Neural cell (in vitro differentiated cells): ENCODE data around the gene SRRM1. TPM values are rescaled to one million over a fixed set of nuclear protein-coding genes. Genes with fewer than 3 reads are reported as not detected.

Experiments
- H2AFZ ChIP-seq: fragments of 200-600, 300-800 bp; sonication (generic), shearing (Covaris generic); 2 replicates; pipeline ENCODE4 v1.6.0; 2014; ENCODE audit warnings: low read depth, mild to moderate bottlenecking, antibody characterized with exemption, low read length, moderate library complexity
- H3F3A ChIP-seq: fragments of 200-600 bp; shearing (Covaris generic); 2 replicates; pipeline ENCODE4 v1.6.1; 2016; ENCODE audit warnings: mild to moderate bottlenecking, moderate library complexity, mixed read lengths, antibody characterized with exemption, low read length; ENCODE audit not compliant: insufficient read depth, poor library complexity, severe bottlenecking
- H3K27ac ChIP-seq: fragments of 200-600, 300-800 bp; sonication (generic), shearing (Covaris generic); 2 replicates; pipeline ENCODE4 v1.5.1; 2014; ENCODE audit warnings: mild to moderate bottlenecking, low read length, moderate library complexity
- H3K27me3 ChIP-seq: fragments of 300-800, 200-600 bp; sonication (generic), shearing (Covaris generic); 2 replicates; pipeline ENCODE4 v1.6.0; 2014; ENCODE audit warnings: mild to moderate bottlenecking, low read depth, low read length, moderate library complexity; ENCODE audit not compliant: insufficient read depth
- H3K36me3 ChIP-seq: fragments of 300-800, 200-600 bp; sonication (generic), shearing (Covaris generic); 2 replicates; pipeline ENCODE4 v1.5.1; 2014; ENCODE audit warnings: mild to moderate bottlenecking, antibody characterized with exemption, low read length, moderate library complexity; ENCODE audit not compliant: insufficient read depth
- H3K4me2 ChIP-seq: fragments of 300-800, 200-600 bp; sonication (generic), shearing (Covaris generic); 2 replicates; pipeline ENCODE4 v1.6.0; 2014; ENCODE audit warnings: mild to moderate bottlenecking, low read length
- H3K4me3 ChIP-seq: fragments of 300-800, 200-600 bp; sonication (generic), shearing (Covaris generic); 2 replicates; pipeline ENCODE4 v1.5.1; 2014; ENCODE audit warnings: mild to moderate bottlenecking, low read length, moderate library complexity
- H3K79me2 ChIP-seq: fragments of 200-600 bp; shearing (Covaris generic); replicated peaks from 2 replicates; pipeline ENCODE4 v1.6.0; 2014; ENCODE audit warnings: mild to moderate bottlenecking, low read length, moderate library complexity; ENCODE audit not compliant: insufficient read depth
- H3K9ac ChIP-seq: fragments of 300-800, 200-600 bp; sonication (generic), shearing (Covaris generic); 2 replicates; pipeline ENCODE4 v1.6.1; 2016; ENCODE audit warnings: mild to moderate bottlenecking, low read length, mixed read lengths
- H3K9me2 ChIP-seq: fragments of 200-600 bp; shearing (Covaris generic); 2 replicates; pipeline ENCODE4 v1.6.1; 2016; ENCODE audit warnings: mild to moderate bottlenecking, low read length, mixed read lengths; ENCODE audit not compliant: insufficient read depth
- H3K9me3 ChIP-seq: fragments of 200-600, 300-800 bp; sonication (generic), shearing (Covaris generic); 2 replicates; pipeline ENCODE4 v1.6.1; 2016; ENCODE audit warnings: mild to moderate bottlenecking, mixed run types, low read length, moderate library complexity, mixed read lengths
- H4K20me1 ChIP-seq: fragments of 200-600 bp; shearing (Covaris generic); 2 replicates; pipeline ENCODE4 v1.6.1; 2016; ENCODE audit warnings: mild to moderate bottlenecking, mixed run types; ENCODE audit not compliant: insufficient read depth
- CTCF ChIP-seq: fragments of 450-650 bp; IDR thresholded peaks from 2 replicates; pipeline ENCODE4 v1.5.1; 2014; ENCODE audit warnings: antibody characterized with exemption, mild to moderate bottlenecking, moderate library complexity; ENCODE audit not compliant: poor library complexity, severe bottlenecking
- EP300 ChIP-seq: fragments of 450-650 bp; conservative IDR thresholded peaks from 2 replicates; pipeline ENCODE4 v1.6.1; 2014; ENCODE audit warnings: antibody characterized with exemption, mild to moderate bottlenecking, moderate library complexity; ENCODE audit not compliant: poor library complexity, severe bottlenecking
- EZH2 ChIP-seq: fragments of 200-600, 300-800 bp; shearing (Covaris generic), sonication (generic); IDR thresholded peaks from 2 replicates; pipeline ENCODE4 v1.6.1; 2014; ENCODE audit warnings: antibody characterized with exemption, low read length, borderline replicate concordance, mild to moderate bottlenecking; ENCODE audit not compliant: insufficient read depth, poor library complexity, severe bottlenecking
- MXI1 ChIP-seq: fragments of 450-650 bp; conservative IDR thresholded peaks from 2 replicates; pipeline ENCODE4 v1.6.1; 2014; ENCODE audit warnings: antibody characterized with exemption, mild to moderate bottlenecking; ENCODE audit not compliant: poor library complexity, severe bottlenecking
- POLR2AphosphoS5 ChIP-seq: IDR thresholded peaks from 2 replicates; pipeline ENCODE4 v1.6.1; 2012
- RAD21 ChIP-seq: fragments of 450-650 bp; conservative IDR thresholded peaks from 2 replicates; pipeline ENCODE4 v1.6.1; 2014; ENCODE audit warnings: antibody characterized with exemption, mild to moderate bottlenecking, moderate library complexity
- SMC3 ChIP-seq: fragments of 450-650 bp; conservative IDR thresholded peaks from 2 replicates; pipeline ENCODE4 v1.6.1; 2014; ENCODE audit warnings: antibody characterized with exemption, mild to moderate bottlenecking, moderate library complexity; ENCODE audit not compliant: poor library complexity
- TAF1 ChIP-seq: IDR thresholded peaks from 2 replicates; pipeline ENCODE4 v1.6.1; 2012; ENCODE audit warnings: low read depth
- polyA plus RNA-seq: library from polyadenylated mRNA; depleted of rRNA; stranded (reverse); fragments of >200 nt; gene quantifications from 2 replicates; pipeline ENCODE4 v1.2.3, GENCODE V29; 2014
- TF ChIP-seq, protein P1 (sequence below): IDR thresholded peaks from 2 replicates; pipeline ENCODE4 v1.6.1; 2012; ENCODE audit warnings: borderline replicate concordance

Gene SRRM1
- polyA plus RNA-seq, 1 donor from 2014 or later, result 37.1 TPM

- Histone ChIP-seq H3K9me2 (no peaks in the 10 kb centered on the region), H3K4me3 (no peak overlapping the region), H3K9ac (no peak overlapping the region), H3K27me3 (no peaks in the 10 kb centered on the region), H3K9me3 (no peaks in the 10 kb centered on the region), H2AFZ (no peak overlapping the region), H3K36me3 (no peaks in the 10 kb centered on the region), H3K4me2 (no peak overlapping the region), H3K27ac (no peak overlapping the region), H3K79me2 (no peaks in the 10 kb centered on the region), H3F3A (no peaks in the 10 kb centered on the region), H4K20me1 (no peaks in the 10 kb centered on the region)
- TF ChIP-seq POLR2AphosphoS5, result no peak
- TF ChIP-seq CTCF, result no peak
- TF ChIP-seq EZH2, result no peak
- no peak for TF ChIP-seq SMC3
- TF ChIP-seq EP300, result no peak
- TF ChIP-seq, protein P1, sequence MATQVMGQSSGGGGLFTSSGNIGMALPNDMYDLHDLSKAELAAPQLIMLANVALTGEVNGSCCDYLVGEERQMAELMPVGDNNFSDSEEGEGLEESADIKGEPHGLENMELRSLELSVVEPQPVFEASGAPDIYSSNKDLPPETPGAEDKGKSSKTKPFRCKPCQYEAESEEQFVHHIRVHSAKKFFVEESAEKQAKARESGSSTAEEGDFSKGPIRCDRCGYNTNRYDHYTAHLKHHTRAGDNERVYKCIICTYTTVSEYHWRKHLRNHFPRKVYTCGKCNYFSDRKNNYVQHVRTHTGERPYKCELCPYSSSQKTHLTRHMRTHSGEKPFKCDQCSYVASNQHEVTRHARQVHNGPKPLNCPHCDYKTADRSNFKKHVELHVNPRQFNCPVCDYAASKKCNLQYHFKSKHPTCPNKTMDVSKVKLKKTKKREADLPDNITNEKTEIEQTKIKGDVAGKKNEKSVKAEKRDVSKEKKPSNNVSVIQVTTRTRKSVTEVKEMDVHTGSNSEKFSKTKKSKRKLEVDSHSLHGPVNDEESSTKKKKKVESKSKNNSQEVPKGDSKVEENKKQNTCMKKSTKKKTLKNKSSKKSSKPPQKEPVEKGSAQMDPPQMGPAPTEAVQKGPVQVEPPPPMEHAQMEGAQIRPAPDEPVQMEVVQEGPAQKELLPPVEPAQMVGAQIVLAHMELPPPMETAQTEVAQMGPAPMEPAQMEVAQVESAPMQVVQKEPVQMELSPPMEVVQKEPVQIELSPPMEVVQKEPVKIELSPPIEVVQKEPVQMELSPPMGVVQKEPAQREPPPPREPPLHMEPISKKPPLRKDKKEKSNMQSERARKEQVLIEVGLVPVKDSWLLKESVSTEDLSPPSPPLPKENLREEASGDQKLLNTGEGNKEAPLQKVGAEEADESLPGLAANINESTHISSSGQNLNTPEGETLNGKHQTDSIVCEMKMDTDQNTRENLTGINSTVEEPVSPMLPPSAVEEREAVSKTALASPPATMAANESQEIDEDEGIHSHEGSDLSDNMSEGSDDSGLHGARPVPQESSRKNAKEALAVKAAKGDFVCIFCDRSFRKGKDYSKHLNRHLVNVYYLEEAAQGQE, result no peak
- TF ChIP-seq RAD21, result no peak
- TF ChIP-seq MXI1, result no peak
- TF ChIP-seq TAF1, result no peak
Measured at GRCh38 chr1:24636661-24637357, 6.3 kb upstream of the SRRM1 start.

DNA sequence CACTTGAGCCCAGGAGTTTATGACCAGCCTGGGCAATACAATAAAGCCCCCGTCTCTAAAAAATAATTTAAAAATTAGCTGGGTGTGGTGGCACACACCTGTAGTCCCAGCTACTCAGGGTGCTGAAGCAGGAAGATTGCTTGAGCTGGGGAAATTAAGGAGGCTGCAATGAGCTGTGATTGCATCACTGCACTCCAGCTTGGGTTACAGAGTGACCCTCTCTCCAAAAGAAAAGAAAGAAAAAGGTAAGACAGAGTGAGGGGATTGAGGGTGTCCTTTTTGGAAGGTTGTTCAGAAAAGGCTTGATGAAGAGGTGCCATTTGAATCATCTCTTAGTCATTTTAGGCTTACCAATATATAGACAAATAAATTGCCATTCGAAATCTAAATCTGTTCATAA is 4.0 kb upstream of the SRRM1 start:
- Histone ChIP-seq H3K9me2 (no peaks in the 10 kb centered on the region), H3F3A (no peaks in the 10 kb centered on the region), H3K27me3 (no peaks in the 10 kb centered on the region), H3K4me3 (no peak overlapping the region), H3K4me2 (no peak overlapping the region), H3K27ac (no peak overlapping the region), H3K9me3 (no peaks in the 10 kb centered on the region), H3K36me3 (no peaks in the 10 kb centered on the region), H2AFZ (no peak overlapping the region), H4K20me1 (no peaks in the 10 kb centered on the region), H3K9ac (no peak overlapping the region), H3K79me2 (peaks cover 7% of the 10 kb centered on the region)
- TF ChIP-seq POLR2AphosphoS5 (no peak), RAD21 (no peak), EP300 (no peak), SMC3 (no peak), TAF1 (no peak), MXI1 (no peak), CTCF (no peak), EZH2 (no peak)
- TF ChIP-seq, protein P1, result no peak
